GM20431 (cell line): Measurements from ENCODE around the gene CDH4.
"Not testable (repeated sequence)": the region's sequence is repeated elsewhere in the genome, so short reads cannot be mapped to it uniquely, and the experiment has no call there.

Experiments
- in situ Hi-C: fragments of 300-500 bp; cut with MseI, MboI; formaldehyde crosslinking; loops from one replicate; pipeline ENCODE4 v1.15.0; 2020; ENCODE audit warnings: low sequenced_read_pairs; ENCODE audit not compliant: unreplicated experiment

The CDH4 gene

GRCh38 chr20:61476956-61477355 lies 224.9 kb downstream of the CDH4 start:
- in situ Hi-C loops = no loop called here

DNA sequence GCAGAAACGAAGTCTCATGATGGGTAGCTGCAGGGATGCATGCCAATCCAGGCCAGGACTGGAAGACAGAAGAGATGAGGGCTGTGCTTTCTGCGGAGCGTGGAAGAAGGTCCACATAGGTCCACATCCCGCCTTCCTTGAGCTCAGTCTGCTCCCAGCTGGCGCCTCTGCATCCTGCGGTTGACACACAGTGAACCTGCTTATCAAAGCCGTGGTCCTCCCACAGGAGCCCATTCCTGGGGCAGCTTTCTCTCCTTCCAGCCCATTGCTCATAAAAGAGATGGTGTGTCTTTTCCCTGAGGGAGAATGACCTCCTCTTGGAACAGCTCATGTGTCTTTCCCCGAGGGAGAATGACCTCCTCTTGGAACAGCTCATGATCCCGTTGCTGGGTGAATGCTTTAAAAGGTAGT lies 225.4 kb downstream of the CDH4 start:
- in situ Hi-C loops = no loop called here

GRCh38 chr20:61478094-61478493 lies 226.0 kb downstream of the CDH4 start:
- in situ Hi-C loops = no loop called here

DNA sequence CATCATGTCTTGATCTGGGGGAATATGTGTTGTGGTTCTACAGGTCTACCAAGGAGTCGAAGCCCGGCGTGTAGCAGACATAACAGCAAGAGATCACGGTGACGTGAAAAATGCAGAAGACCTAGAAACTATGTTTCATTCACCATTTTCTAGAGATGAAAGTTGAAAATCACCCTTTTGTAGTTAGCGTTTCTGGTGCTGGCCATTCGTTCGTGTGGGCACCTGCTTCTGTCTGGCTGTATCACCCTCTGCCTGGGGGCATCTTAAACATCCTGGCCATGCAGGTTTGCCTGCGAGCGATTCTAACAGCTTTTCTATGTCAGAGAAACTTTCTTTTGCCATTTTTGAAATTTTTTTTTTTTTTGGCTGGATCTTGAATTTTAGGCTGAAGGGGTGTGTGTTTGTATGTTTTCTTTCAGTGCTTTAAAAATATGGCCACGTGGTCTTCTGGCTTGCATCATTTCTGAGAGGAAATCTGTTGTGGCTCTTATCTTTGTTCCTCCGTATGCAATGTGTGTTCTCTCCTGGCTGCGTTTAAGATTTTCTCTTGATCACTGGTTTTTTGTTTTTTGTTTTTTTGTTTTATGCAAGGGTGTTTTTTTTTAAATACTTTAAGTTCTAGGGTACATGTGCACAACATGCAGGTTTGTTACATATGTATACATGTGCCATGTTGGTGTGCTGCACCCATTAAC lies 226.7 kb downstream of the CDH4 start:
- in situ Hi-C loops = no loop called here

GRCh38 chr20:61479433-61479832 lies 227.4 kb downstream of the CDH4 start:
- in situ Hi-C loops = not testable (repeated sequence)

- in situ Hi-C loops = no loop called here
Measured at GRCh38 chr20:61480158-61480825, 228.2 kb downstream of the CDH4 start.

GRCh38 chr20:61482056-61482887 lies 230.2 kb downstream of the CDH4 start:
- in situ Hi-C loops = no loop called here

- in situ Hi-C loops = no loop called here
Measured at GRCh38 chr20:61482901-61483300, 230.8 kb downstream of the CDH4 start.

DNA sequence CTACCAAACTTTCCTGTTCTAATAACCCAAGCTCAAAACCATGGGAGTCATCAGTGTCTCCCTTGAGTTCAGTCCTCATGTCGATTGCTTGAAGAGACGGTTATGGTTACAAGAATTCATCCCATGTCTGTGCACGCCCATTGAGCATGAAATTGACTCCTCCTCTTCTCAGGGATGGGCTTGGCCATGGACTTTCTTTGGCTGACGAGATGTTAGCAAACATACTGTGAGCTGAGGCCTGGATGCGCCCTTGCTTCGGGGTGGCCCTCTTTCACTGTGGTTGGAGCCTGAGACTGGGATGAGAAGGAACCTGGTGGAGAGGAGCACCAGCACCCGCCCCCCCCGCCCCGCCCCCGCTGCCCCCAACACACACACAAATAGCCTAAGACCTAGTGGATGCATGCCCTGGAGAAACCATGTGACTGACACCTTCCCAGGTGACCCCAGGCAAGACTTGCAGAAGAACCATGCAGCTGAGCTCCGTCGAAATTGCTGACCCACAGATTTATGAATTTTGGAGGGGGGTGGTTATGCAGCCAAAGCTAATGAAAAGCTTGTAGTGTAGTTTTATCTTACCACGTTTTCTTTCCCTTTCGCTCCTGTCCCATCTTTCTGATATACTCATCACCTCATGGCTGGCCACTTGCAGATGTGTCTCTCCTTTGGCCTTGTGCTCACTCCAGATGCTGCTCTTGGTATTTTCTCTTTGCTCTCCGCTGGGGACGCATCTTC lies 231.4 kb downstream of the CDH4 start:
- in situ Hi-C loops = no loop called here

- in situ Hi-C loops = no loop called here
Measured at GRCh38 chr20:61486198-61486597, 234.1 kb downstream of the CDH4 start.

DNA sequence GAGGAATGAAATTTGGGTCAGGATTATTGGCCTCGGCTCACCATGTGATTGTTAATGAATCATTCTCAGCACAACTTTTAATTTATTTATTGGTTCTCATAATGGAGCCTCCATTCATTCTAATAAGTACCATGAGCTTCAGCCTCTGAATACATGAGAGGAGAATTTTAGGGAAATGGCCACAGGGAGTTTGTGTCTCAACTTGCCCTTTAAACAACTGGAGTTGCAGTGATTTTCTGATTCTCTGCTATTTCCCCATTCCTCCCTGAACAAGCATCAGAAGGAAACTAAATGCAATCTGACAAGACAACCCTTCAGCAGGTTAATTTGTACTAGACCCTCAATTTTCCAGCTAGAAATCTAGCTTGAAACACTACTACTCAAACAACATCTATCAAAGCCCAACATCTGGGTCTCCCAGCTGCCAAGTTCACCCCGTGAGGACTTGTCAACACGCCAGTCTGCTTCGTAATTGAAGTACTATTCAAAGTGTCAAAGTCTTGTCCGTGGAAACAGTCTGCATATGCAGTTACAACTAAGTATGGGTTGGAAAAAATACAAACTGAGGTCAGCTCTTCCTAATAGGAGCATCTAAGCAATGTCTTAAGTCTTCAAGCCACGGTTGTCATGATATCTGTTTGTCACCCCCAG lies 235.4 kb downstream of the CDH4 start:
- in situ Hi-C loops = no loop called here

DNA sequence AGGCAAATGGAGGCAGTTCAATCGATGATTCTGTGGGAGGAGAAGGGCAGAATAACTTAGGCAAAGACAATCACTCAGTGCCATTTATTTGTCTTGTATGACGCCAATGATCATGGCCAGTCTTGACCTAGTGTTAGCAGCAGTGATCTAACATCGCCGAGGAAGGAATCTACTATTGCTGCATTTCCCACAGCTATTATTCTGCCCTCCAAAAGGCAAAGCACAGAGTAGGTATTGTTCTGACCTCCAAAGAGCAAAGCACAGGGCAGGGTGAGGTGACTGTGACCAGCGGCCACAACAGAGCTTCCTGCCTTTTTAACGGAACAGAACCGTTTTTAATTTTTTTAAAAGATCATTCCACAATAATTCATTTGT lies 235.9 kb downstream of the CDH4 start:
- in situ Hi-C loops = no loop called here

DNA sequence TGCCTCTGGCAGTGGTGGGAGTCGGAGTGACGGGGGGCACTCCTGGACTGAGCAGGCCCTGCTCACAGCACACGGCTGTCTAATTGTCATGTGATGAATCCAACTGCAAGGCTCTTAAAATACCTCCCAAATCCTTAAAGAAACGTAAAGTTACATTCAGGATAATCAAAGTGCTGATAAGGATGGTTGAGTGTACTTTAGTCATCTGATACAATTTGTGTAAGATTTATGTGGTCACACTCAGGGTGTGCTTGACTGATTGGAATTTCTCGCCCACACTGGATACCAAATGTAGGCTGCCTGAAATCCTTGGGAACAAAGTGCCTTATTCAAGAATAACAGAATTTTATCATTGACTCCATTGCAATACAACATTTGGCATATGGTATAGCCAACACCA lies 238.7 kb downstream of the CDH4 start:
- in situ Hi-C loops = no loop called here

DNA sequence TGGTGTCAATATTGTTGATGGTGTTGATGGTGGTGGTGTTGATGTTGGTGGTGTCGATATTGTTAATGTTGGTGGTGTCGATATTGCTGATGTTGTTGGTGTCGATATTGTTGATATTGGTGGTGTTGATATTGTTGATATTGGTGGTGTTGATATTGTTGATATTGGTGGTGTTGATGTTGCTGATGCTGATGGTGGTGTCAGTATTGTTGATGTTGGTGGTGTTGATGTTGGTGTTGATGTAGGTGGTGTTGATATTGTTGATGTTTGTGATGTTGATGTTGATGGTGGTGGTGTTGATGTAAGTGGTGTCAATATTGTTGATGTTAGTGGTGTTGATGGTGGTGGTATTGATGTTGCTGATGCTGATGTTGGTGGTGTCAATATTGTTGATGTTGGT lies 240.0 kb downstream of the CDH4 start:
- in situ Hi-C loops = no loop called here

DNA sequence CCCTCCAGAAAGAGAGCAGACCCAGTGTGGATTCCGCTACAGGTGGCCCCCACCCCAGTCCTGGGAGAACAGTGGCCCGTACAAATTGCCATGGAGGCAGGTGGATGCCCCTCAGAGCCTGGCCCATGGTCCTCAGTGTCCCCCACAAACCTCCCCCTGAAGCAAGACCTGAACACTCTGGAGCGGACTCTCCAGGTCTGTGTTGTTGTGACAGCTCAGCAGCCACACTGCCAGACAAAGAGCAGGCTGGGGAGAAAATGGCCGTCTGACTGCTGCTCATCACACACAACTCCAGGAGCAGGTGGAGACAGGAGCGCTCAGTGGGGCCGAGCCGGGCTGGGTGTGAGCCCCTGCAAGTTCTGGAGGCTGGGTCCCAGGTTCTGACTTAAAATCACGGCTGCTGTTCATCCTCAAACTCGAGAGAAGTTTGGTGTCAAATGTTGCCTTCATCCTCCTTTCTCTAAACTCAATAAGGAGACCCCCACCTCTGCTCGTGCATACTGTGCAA lies 241.8 kb downstream of the CDH4 start:
- in situ Hi-C loops = no loop called here

DNA sequence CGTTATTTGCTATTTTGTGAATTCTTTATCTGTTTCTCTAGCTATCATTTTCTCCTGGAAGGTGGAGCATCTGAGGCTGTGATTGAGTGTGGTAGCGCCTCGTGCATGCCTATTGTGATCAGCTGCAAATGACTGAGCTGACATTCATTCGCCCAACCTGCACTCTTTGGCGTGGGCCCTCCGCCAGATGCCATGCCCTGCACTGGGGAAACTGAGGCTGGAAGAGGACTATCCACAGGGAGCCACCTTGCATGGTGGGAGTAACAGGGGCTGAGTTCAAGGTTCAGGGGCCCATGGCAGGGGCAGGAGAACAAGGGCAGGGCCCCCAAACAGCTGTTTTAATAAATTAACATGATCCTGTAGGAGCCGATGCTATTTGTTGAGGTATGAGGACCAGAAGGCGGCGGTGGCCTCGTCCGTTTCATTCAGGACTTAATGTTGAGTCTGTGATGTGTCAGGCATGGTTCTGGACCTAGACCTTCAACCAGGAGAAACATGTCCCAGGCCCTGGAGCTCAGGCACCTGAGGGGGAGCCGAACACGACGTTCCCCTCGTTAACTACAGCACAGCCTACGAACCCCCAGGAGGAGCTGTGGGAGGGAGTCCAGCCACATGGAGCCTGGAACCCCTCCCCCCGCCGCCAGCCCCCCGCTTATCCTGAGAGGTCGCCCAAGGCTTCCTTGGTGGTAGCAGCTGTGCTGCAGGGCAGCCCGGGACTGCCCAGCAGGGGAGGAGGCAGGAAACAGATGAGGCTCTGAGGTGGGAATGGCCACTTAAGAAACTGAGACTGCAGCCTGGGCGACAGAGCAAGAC lies 242.9 kb downstream of the CDH4 start:
- in situ Hi-C loops = no loop called here

- in situ Hi-C loops = no loop called here
Measured at GRCh38 chr20:61497029-61497627, 245.1 kb downstream of the CDH4 start.

DNA sequence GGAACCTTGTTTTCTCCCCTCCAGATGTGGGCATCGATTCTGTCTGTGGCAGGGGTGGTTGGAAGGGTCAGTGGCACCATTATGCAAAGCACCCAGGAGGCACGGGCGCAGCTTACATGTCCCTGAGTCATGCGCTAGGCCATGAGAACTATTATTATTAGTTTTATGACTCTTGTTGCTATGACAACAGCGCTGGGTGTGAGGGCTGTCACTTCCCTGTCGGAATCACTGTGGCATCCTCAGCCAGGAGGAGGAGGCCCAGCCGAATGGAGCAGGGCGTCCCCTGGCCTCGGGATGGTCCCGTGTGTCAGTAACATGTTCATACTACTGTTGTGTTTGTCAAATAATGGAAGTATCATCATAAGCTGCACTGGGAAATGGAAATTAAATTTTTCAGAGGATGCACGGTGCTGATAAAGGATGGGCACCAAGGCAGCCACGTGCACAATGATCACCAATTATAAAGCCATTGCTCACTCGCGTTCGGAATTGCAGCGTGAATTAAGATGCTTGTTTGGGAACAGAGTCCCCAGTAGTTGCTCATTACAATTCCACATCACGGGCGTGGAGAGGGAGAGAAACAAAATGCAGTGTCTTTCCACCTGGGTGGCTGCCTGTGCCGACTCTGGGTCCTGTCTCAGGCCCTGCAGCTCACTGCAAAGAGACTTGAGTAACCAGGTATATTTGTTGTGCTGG lies 247.9 kb downstream of the CDH4 start:
- in situ Hi-C loops = no loop called here
